AG10803 (cell line): ENCODE data around the gene KPNA1.

ENCODE experiments used
- DNase-seq: peaks from one replicate; pipeline ENCODE4 v3.0.0; 2010; ENCODE audit warnings: low read depth
- H3K4me3 ChIP-seq: 2 replicates; pipeline ENCODE4 v1.5.1; 2011; ENCODE audit warnings: mild to moderate bottlenecking, low read length, control low read depth
- TF ChIP-seq, protein P1 (sequence below): conservative IDR thresholded peaks from 2 replicates; pipeline ENCODE4 v1.5.1; 2011; ENCODE audit warnings: mild to moderate bottlenecking, low read length, control low read depth, inconsistent platforms

Gene KPNA1

GRCh38 chr3:122435950-122436349 is 78.8 kb downstream of the KPNA1 start:
- TF ChIP-seq, protein P1, sequence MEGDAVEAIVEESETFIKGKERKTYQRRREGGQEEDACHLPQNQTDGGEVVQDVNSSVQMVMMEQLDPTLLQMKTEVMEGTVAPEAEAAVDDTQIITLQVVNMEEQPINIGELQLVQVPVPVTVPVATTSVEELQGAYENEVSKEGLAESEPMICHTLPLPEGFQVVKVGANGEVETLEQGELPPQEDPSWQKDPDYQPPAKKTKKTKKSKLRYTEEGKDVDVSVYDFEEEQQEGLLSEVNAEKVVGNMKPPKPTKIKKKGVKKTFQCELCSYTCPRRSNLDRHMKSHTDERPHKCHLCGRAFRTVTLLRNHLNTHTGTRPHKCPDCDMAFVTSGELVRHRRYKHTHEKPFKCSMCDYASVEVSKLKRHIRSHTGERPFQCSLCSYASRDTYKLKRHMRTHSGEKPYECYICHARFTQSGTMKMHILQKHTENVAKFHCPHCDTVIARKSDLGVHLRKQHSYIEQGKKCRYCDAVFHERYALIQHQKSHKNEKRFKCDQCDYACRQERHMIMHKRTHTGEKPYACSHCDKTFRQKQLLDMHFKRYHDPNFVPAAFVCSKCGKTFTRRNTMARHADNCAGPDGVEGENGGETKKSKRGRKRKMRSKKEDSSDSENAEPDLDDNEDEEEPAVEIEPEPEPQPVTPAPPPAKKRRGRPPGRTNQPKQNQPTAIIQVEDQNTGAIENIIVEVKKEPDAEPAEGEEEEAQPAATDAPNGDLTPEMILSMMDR: no peak
- DNase-seq: no peak

GRCh38 chr3:122430371-122430770 is 84.4 kb downstream of the KPNA1 start:
- TF ChIP-seq, protein P1: no peak
- DNase-seq: no peak
- H3K4me3 ChIP-seq: no peak overlapping the region

More at GRCh38 chr3:122435950-122436349, 78.8 kb downstream of the KPNA1 start:
- H3K4me3 ChIP-seq: no peak overlapping the region

- TF ChIP-seq, protein P1: no peak
- H3K4me3 ChIP-seq: no peak overlapping the region
- no peak for DNase-seq
Measured at GRCh38 chr3:122427857-122428471, 86.8 kb downstream of the KPNA1 start.

DNA sequence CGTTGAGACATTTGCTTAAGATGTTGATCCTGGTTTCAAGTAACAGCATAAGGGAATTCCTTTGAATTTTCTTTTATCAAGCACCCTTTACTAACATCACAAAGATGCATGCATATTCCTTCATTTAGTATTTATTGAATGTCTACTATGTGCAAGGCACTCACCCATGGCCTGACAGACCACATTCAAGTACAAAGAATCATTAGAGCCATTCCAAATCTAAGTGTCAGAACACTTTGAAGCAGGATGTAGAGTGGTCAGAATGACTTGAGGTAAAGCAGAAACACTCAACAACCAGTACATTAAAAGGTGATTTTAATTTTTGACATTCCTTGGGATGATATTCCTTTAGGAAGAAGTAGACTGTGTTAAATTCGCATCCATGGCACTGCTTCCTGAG is 92.9 kb downstream of the KPNA1 start:
- TF ChIP-seq, protein P1: no peak
- H3K4me3 ChIP-seq: no peak overlapping the region
- no peak for DNase-seq

DNA sequence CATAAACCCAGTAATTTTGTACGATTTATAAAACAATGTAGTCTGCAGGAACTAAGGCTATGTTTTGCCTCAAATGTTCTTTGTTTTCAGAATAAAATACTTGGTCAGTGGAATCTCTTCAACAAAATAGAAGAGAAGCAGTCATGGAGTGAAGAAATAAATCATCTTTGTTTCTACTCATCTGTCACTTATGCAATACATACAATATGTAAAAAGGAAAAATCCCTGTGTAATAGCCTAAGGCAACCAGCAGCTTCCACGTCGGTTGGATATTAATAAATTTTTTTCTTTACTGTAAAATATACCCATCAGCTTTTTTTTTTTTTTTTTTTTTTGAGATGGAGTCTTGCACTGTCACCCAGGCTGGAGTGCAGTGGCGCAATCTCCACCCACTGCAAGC is 93.6 kb downstream of the KPNA1 start:
- no peak overlapping the region for H3K4me3 ChIP-seq
- DNase-seq: no peak
- TF ChIP-seq, protein P1: no peak

GRCh38 chr3:122416966-122417365 is 97.8 kb downstream of the KPNA1 start:
- no peak for DNase-seq
- H3K4me3 ChIP-seq: peak overlapping the region; percentile 78
- TF ChIP-seq, protein P1: no peak
